NCI-H2227 (cell line): ENCODE measurements around the gene JMJD1C.

Source experiments
- DNase-seq: peaks from one replicate; lab custom pipeline; 2025; ENCODE audit not compliant: unreplicated experiment; lab: John Stamatoyannopoulos, UW

JMJD1C gene

GRCh38 chr10:63437116-63437949 lies 28.4 kb downstream of the JMJD1C start:
- no peak for DNase-seq

- DNase-seq = no peak
Observed at GRCh38 chr10:63436225-63436624, 29.6 kb downstream of the JMJD1C start.

- DNase-seq = no peak
Observed at GRCh38 chr10:63434866-63435854, 30.6 kb downstream of the JMJD1C start.

- DNase-seq = no peak
Observed at GRCh38 chr10:63431962-63432797, 33.6 kb downstream of the JMJD1C start.

GRCh38 chr10:63430999-63431356 lies 34.8 kb downstream of the JMJD1C start:
- no peak for DNase-seq

- no peak for DNase-seq
Observed at GRCh38 chr10:63430091-63430998, 35.4 kb downstream of the JMJD1C start.

- DNase-seq = no peak
Observed at GRCh38 chr10:63429281-63429680, 36.5 kb downstream of the JMJD1C start.

- no peak for DNase-seq
Observed at GRCh38 chr10:63427013-63427412, 38.8 kb downstream of the JMJD1C start.

- no peak for DNase-seq
Observed at GRCh38 chr10:63425512-63425911, 40.3 kb downstream of the JMJD1C start.

GRCh38 chr10:63424576-63424975 lies 41.2 kb downstream of the JMJD1C start:
- no peak for DNase-seq

- DNase-seq = no peak
Observed at GRCh38 chr10:63423494-63423893, 42.3 kb downstream of the JMJD1C start.

- no peak for DNase-seq
Observed at GRCh38 chr10:63421591-63421990, 44.2 kb downstream of the JMJD1C start.

- no peak for DNase-seq
Observed at GRCh38 chr10:63416376-63416775, 49.4 kb downstream of the JMJD1C start.

- no peak for DNase-seq
Observed at GRCh38 chr10:63415640-63416244, 50.0 kb downstream of the JMJD1C start.

GRCh38 chr10:63414481-63415260 lies 51.1 kb downstream of the JMJD1C start:
- no peak for DNase-seq

GRCh38 chr10:63413429-63413828 lies 52.3 kb downstream of the JMJD1C start:
- no peak for DNase-seq

GRCh38 chr10:63412304-63412703 lies 53.5 kb downstream of the JMJD1C start:
- DNase-seq = no peak

- no peak for DNase-seq
Observed at GRCh38 chr10:63410633-63411032, 55.1 kb downstream of the JMJD1C start.
